ENCODE data around the gene RPS6KB2. TPM values are rescaled to one million over a fixed set of nuclear protein-coding genes. Genes with fewer than 3 reads are reported as not detected.
A peak's percentile ranks its signal among the peaks of the same experiment; 100 is the strongest.

Gene RPS6KB2
- total and polyA plus RNA-seq, 2 of the 4 experiments (the other 2 are of a cell fraction): 50.7 to 58.4 TPM

GRCh38 chr11:67406420-67406968 lies 21.8 kb upstream of the RPS6KB2 start:
- H4K8ac ChIP-seq (ENCODE audit: low read depth in 2 of 2, low read length in 2 of 2): no peak overlapping the region
- TF ChIP-seq SMC3 (IDR thresholded peaks at IDR 0.05; ENCODE audit: low read depth, low read length) (no peak), CHD1 (IDR thresholded peaks at IDR 0.05; ENCODE audit: low read depth, low read length) (no peak), RAD21 (IDR thresholded peaks at IDR 0.05; ENCODE audit: low read length) (no peak), NFE2L2 (IDR thresholded peaks at IDR 0.05; ENCODE audit: low read depth, low read length) (no peak), MAFK (IDR thresholded peaks at IDR 0.05; ENCODE audit: low read depth, low read length) (no peak), MXI1 (IDR thresholded peaks at IDR 0.05; ENCODE audit: borderline replicate concordance, low read depth, low read length) (no peak), RCOR1 (IDR thresholded peaks at IDR 0.05; ENCODE audit: insufficient replicate concordance, low read length) (no peak), POLR2A (IDR thresholded peaks at IDR 0.05; ENCODE audit: low read depth, low read length) (no peak), CEBPB (IDR thresholded peaks at IDR 0.05; ENCODE audit: low read depth, low read length) (no peak), RFX5 (IDR thresholded peaks at IDR 0.05; ENCODE audit: low read depth, low read length) (no peak), MAZ (IDR thresholded peaks at IDR 0.05; ENCODE audit: borderline replicate concordance, low read depth, low read length) (no peak)
- CTCF ChIA-PET: interaction anchor here (0.6 kb wide), 1 partner anchor 12 kb away, joined by 4 read pairs; no protein-coding TSS in a partner anchor

More at GRCh38 chr11:67406420-67406968, 21.8 kb upstream of the RPS6KB2 start:
- no peak overlapping the region for H2BK15ac ChIP-seq (ENCODE audit: low read depth, low read length)
- no peak for ATAC-seq (ENCODE audit: low read depth)
- no peak overlapping the region for H3K27ac ChIP-seq (ENCODE audit: insufficient read depth, low read length)
- H2BK120ac ChIP-seq (ENCODE audit: low read depth, low read length): no peak overlapping the region
- peaks cover 39% of the 10 kb centered on the region for H3K27me3 ChIP-seq (ENCODE audit: control insufficient read depth, insufficient read depth, low read length)
- no peak overlapping the region for H3K4ac ChIP-seq (ENCODE audit: low read depth, low read length)
- intact Hi-C loops (cut with micrococcal nuclease): no loop called here
- H2BK5ac ChIP-seq (ENCODE audit: low read depth, low read length, poor library complexity, severe bottlenecking): no peak overlapping the region
- H3K14ac ChIP-seq (replicated peaks; ENCODE audit: low read depth, low read length): no peak overlapping the region
- H3K18ac ChIP-seq (ENCODE audit: low read depth, low read length): no peak overlapping the region
- no peak overlapping the region for H3K23ac ChIP-seq (ENCODE audit: low read depth, low read length)
- no peak overlapping the region for H3K9ac ChIP-seq (ENCODE audit: low read depth, low read length)
- H3K9me1 ChIP-seq (ENCODE audit: insufficient read depth, low read length): no peaks in the 10 kb centered on the region
- no peaks in the 10 kb centered on the region for H3K79me1 ChIP-seq (ENCODE audit: low read depth in 1 of 2, low read length in 2 of 2)
- no peak overlapping the region for H2AK5ac ChIP-seq (ENCODE audit: low read depth, low read length)
- no peak overlapping the region for H3K4me2 ChIP-seq (ENCODE audit: low read depth, low read length)
- no CpG with 5 or more reads among the region's 18 CpGs for WGBS, 2 experiments (ENCODE audit: extremely low coverage in 2 of 2, insufficient read length in 1 of 2)
- no peaks in the 10 kb centered on the region for H3K9me3 ChIP-seq (ENCODE audit: control insufficient read depth, insufficient read depth, low read length)
- no peak for DNase-seq
- no peaks in the 10 kb centered on the region for H4K20me1 ChIP-seq (ENCODE audit: insufficient read depth, low read length)
- in situ Hi-C loops (cut with MboI; ENCODE audit: low sequenced_read_pairs): no loop called here
- no peak overlapping the region for H3K4me3 ChIP-seq (ENCODE audit: insufficient read depth, low read depth, low read length)
- dilution Hi-C loops (cut with HindIII; ENCODE audit: low sequenced_read_pairs, unreplicated experiment): no loop called here
- H4K91ac ChIP-seq (ENCODE audit: insufficient read depth, low read depth, low read length): no peak overlapping the region
- no TSS peak for BruUV-seq (replicated peaks)
- no peak overlapping the region for H3K56ac ChIP-seq (ENCODE audit: extremely low read depth, insufficient read depth, low read length)
- peak overlapping the region; percentile 65 for H2AK9ac ChIP-seq (replicated peaks; ENCODE audit: low read depth, low read length, poor library complexity)
- no peak overlapping the region for H4K5ac ChIP-seq (ENCODE audit: low read depth, low read length)
- peaks cover 3% of the 10 kb centered on the region for H3K4me1 ChIP-seq (ENCODE audit: control insufficient read depth, insufficient read depth, low read length)
- H2BK20ac ChIP-seq (ENCODE audit: low read depth, low read length): no peak overlapping the region
- no peaks in the 10 kb centered on the region for H3K36me3 ChIP-seq (ENCODE audit: control insufficient read depth, insufficient read depth, low read length)
- POLR2A ChIA-PET (ENCODE audit: unreplicated experiment): interaction anchor here (0.6 kb wide), 2 partner anchors 31 to 108 kb away, joined by 6 to 12 read pairs; partner anchors contain the start of gene PTPRCAP
- H2AFZ ChIP-seq (replicated peaks; ENCODE audit: low read length, poor library complexity): no peak overlapping the region
